OCI-LY7 (cell line): ENCODE measurements around the gene DENND2D. TPM values are rescaled to one million over a fixed set of nuclear protein-coding genes. Genes with fewer than 3 reads are reported as not detected.

Experiments used
- BruUV-seq: library from RNA; stranded (reverse); fragments of 400-500 nt; replicated peaks from 2 replicates; lab custom pipeline; 2021; lab: Mats Ljungman, UMichigan
- CTCF ChIA-PET: fragments of 300-600 bp; sonication (Branson Sonifier 250); formaldehyde crosslinking; loops from one replicate; lab custom pipeline; 2022; ENCODE audit warnings: antibody characterized with exemption; ENCODE audit not compliant: unreplicated experiment; lab: Charles Lee
- POLR2A ChIA-PET: fragments of 300-600 bp; sonication (Branson Sonifier 250); formaldehyde crosslinking; loops from one replicate; lab custom pipeline; 2022; ENCODE audit warnings: antibody characterized with exemption; lab: Charles Lee
- DNase-seq: peaks from one replicate; pipeline ENCODE4 v3.0.0-alpha.2; 2015; ENCODE audit warnings: low spot score
- H2AFZ ChIP-seq: fragments of 200-600 bp; sonication (generic), shearing (Covaris generic); 2 replicates; pipeline ENCODE4 v1.6.1; 2014; ENCODE audit warnings: mild to moderate bottlenecking, antibody characterized with exemption, low read length, moderate library complexity
- H3K27ac ChIP-seq: fragments of 200-600 bp; sonication (generic); 2 replicates; pipeline ENCODE4 v1.5.1; 2014; ENCODE audit warnings: mixed run types, low read depth, mild to moderate bottlenecking, moderate library complexity, low read length, inconsistent platforms; ENCODE audit not compliant: poor library complexity, severe bottlenecking
- H3K36me3 ChIP-seq: fragments of 200-600 bp; sonication (generic); 2 replicates; pipeline ENCODE4 v1.6.1; 2014; ENCODE audit warnings: mild to moderate bottlenecking, antibody characterized with exemption, low read length, moderate library complexity, mixed read lengths; ENCODE audit not compliant: insufficient read depth
- H3K4me1 ChIP-seq: fragments of 200-600 bp; sonication (generic); 2 replicates; pipeline ENCODE4 v1.5.1; 2014; ENCODE audit warnings: mild to moderate bottlenecking, low read length; ENCODE audit not compliant: insufficient read depth, poor library complexity, severe bottlenecking
- H3K4me2 ChIP-seq: fragments of 200-600 bp; sonication (generic); 2 replicates; pipeline ENCODE4 v1.6.1; 2014; ENCODE audit warnings: mild to moderate bottlenecking, low read length
- H3K4me3 ChIP-seq: fragments of 200-600 bp; sonication (generic); 2 replicates; pipeline ENCODE4 v1.5.1; 2014; ENCODE audit warnings: mild to moderate bottlenecking, low read depth, low read length; ENCODE audit not compliant: poor library complexity, severe bottlenecking
- H3K79me2 ChIP-seq: fragments of 200-600 bp; sonication (generic); 2 replicates; pipeline ENCODE4 v1.6.1; 2016; ENCODE audit warnings: low read depth, mild to moderate bottlenecking, low read length, moderate library complexity, mixed read lengths; ENCODE audit not compliant: insufficient read depth
- H3K9me2 ChIP-seq: fragments of 200-600 bp; sonication (generic); 2 replicates; pipeline ENCODE4 v1.6.1; 2016; ENCODE audit warnings: mild to moderate bottlenecking, low read length, mixed read lengths; ENCODE audit not compliant: insufficient read depth
- H3K9me3 ChIP-seq: fragments of 200-600 bp; sonication (generic); 2 replicates; pipeline ENCODE4 v1.6.1; 2014; ENCODE audit warnings: mild to moderate bottlenecking, mixed run types, low read length, mixed read lengths
- H4K20me1 ChIP-seq: fragments of 200-600 bp; sonication (generic); 2 replicates; pipeline ENCODE4 v1.6.1; 2014; ENCODE audit warnings: mild to moderate bottlenecking, antibody characterized with exemption, low read length, moderate library complexity, mixed read lengths; ENCODE audit not compliant: insufficient read depth
- CTCF ChIP-seq: fragments of 200-600 bp; sonication (generic); conservative IDR thresholded peaks from 2 replicates; pipeline ENCODE4 v1.5.1; 2014; ENCODE audit warnings: mild to moderate bottlenecking, antibody characterized with exemption, low read length, moderate library complexity, mixed read lengths
- EZH2phosphoT487 ChIP-seq: fragments of 200-600 bp; sonication (generic); IDR thresholded peaks from 2 replicates; pipeline ENCODE4 v1.6.1; 2018; ENCODE audit warnings: low read depth, borderline replicate concordance, mild to moderate bottlenecking, mixed run types, antibody characterized with exemption, low read length, moderate library complexity, mixed read lengths
- intact Hi-C: fragments of 100-400 bp; cut with micrococcal nuclease; formaldehyde crosslinking; loops from one replicate; pipeline ENCODE4 v1.10.0; 2022; ENCODE audit not compliant: unreplicated experiment
- total RNA-seq, 2 experiments: library from RNA; depleted of rRNA in 1 of 2; stranded (reverse); fragments of >200 nt in 1 of 2; shearing (Covaris generic) in 1 of 2; gene quantifications; 2 replicates each; pipeline ENCODE4 v1.2.3, GENCODE V29; 2014 to 2022

The DENND2D gene
- total RNA-seq, 2 experiments from 2014 or later: 9.8 to 39.9 TPM

- H3K36me3 ChIP-seq: peaks cover 93% of the 10 kb centered on the region
- CTCF ChIA-PET: no interaction called here
- H3K4me3 ChIP-seq: no peak overlapping the region
These were observed 36.3 kb downstream of the DENND2D start for GRCh38 chr1:111164151-111164550.

GRCh38 chr1:111163363-111163762 lies 37.1 kb downstream of the DENND2D start:
- no peaks in the 10 kb centered on the region for H4K20me1 ChIP-seq
- BruUV-seq: no TSS peak
- H3K9me3 ChIP-seq: no peaks in the 10 kb centered on the region; the same call in 1 of the 2 replicates
- no peak overlapping the region for H3K27ac ChIP-seq
- DNase-seq: no peak
- H3K4me2 ChIP-seq: no peak overlapping the region
- no peak overlapping the region for H3K4me3 ChIP-seq
- ChIA-PET CTCF (no interaction called here), POLR2A (no interaction called here)
- no peaks in the 10 kb centered on the region for H3K9me2 ChIP-seq
- peaks cover 75% of the 10 kb centered on the region for H3K79me2 ChIP-seq
- H2AFZ ChIP-seq: no peak overlapping the region
- peaks cover 91% of the 10 kb centered on the region for H3K36me3 ChIP-seq
- intact Hi-C loops: no loop called here
- TF ChIP-seq EZH2phosphoT487: no peak
- TF ChIP-seq CTCF: no peak
- peaks cover 10% of the 10 kb centered on the region for H3K4me1 ChIP-seq

More at GRCh38 chr1:111164151-111164550, 36.3 kb downstream of the DENND2D start:
- Histone ChIP-seq H3K9me3 (no peaks in the 10 kb centered on the region; the same call in 1 of the 2 replicates), H2AFZ (no peak overlapping the region), H3K4me2 (no peak overlapping the region), H3K9me2 (no peaks in the 10 kb centered on the region), H3K79me2 (peaks cover 68% of the 10 kb centered on the region), H3K27ac (no peak overlapping the region), H3K4me1 (peaks cover 10% of the 10 kb centered on the region), H4K20me1 (no peaks in the 10 kb centered on the region)
- POLR2A ChIA-PET: interaction anchor here (0.8 to 1.0 kb wide), 2 partner anchors 25 to 29 kb away, joined by 3 read pairs; no protein-coding TSS in a partner anchor
- intact Hi-C loops: no loop called here
- TF ChIP-seq EZH2phosphoT487 (no peak), CTCF (no peak)
- DNase-seq: no peak
- no TSS peak for BruUV-seq

- no peak for DNase-seq
- Histone ChIP-seq H3K4me2 (no peak overlapping the region), H3K9me2 (no peaks in the 10 kb centered on the region), H3K9me3 (no peaks in the 10 kb centered on the region), H3K4me1 (peaks cover 10% of the 10 kb centered on the region), H3K36me3 (peaks cover 89% of the 10 kb centered on the region), H3K4me3 (no peak overlapping the region), H3K79me2 (peaks cover 83% of the 10 kb centered on the region), H4K20me1 (no peaks in the 10 kb centered on the region), H3K27ac (no peak overlapping the region), H2AFZ (no peak overlapping the region)
- TF ChIP-seq CTCF: no peak
- intact Hi-C loops: no loop called here
- BruUV-seq: no TSS peak
- POLR2A ChIA-PET: interaction anchor here (0.7 to 1.0 kb wide), 2 partner anchors 21 to 33 kb away, joined by 3 to 6 read pairs; no protein-coding TSS in a partner anchor
- CTCF ChIA-PET: no interaction called here
These were observed 38.0 kb downstream of the DENND2D start for GRCh38 chr1:111162488-111162880.
